GM12878 (cell line): ENCODE measurements around the gene CCL20. TPM values are rescaled to one million over a fixed set of nuclear protein-coding genes. Genes with fewer than 3 reads are reported as not detected.
A peak's percentile ranks its signal among the peaks of the same experiment; 100 is the strongest.

Experiments
- ATAC-seq: fragments of 200-7000 bp; cut with Tn5 transposase; 3 replicates; pipeline ENCODE4 v1.9.1; 2020; ENCODE audit warnings: mild to moderate bottlenecking, moderate library complexity
- BruUV-seq: library from RNA; stranded (reverse); fragments of 400-500 nt; replicated peaks from 2 replicates; lab custom pipeline; 2021; lab: Mats Ljungman, UMichigan
- CTCF ChIA-PET: fragments of 300-600 bp; sonication (Branson Sonifier 250); formaldehyde crosslinking; extraction: SDS; loops from one replicate; lab custom pipeline; 2021; ENCODE audit warnings: inconsistent platforms; lab: Yijun Ruan, JAX
- POLR2A ChIA-PET: fragments of 350-600 bp; formaldehyde crosslinking; extraction: SDS; loops from one replicate; lab custom pipeline; 2021; ENCODE audit warnings: inconsistent platforms; lab: Charles Lee
- RAD21 ChIA-PET: fragments of 300-600 bp; sonication (Branson Sonifier 250); formaldehyde crosslinking; loops from one replicate; lab custom pipeline; 2023; ENCODE audit warnings: antibody characterized with exemption; ENCODE audit not compliant: unreplicated experiment; lab: Charles Lee
- SMC1A ChIA-PET: fragments of 300-600 bp; sonication (Branson Sonifier 250); formaldehyde crosslinking; loops from one replicate; lab custom pipeline; 2023; ENCODE audit not compliant: unreplicated experiment, uncharacterized antibody; lab: Charles Lee
- DNase-seq: peaks from one replicate; pipeline ENCODE4 v3.0.0-alpha.2; 2011; ENCODE audit warnings: low read depth, low spot score
- FAIRE-seq: peaks from 3 replicates; lab custom pipeline; 2011; peaks lifted over from hg19 to GRCh38; lab: Jason Lieb, UNC
- H2AFZ ChIP-seq: 2 replicates; pipeline ENCODE4 v1.6.0; 2011; ENCODE audit warnings: low read depth, low read length, control low read depth; ENCODE audit not compliant: control insufficient read depth
- H3K27ac ChIP-seq: 2 replicates; pipeline ENCODE4 v1.5.1; 2011; ENCODE audit warnings: control low read depth; ENCODE audit not compliant: control insufficient read depth, insufficient read depth
- H3K27me3 ChIP-seq, 2 experiments: replicated peaks in 1 of 2; 2 replicates each; pipeline versions ENCODE4 v1.6.0 to v1.6.1; 2011; ENCODE audit warnings: low read length in 1 of 2; ENCODE audit not compliant: control insufficient read depth in 2 of 2, insufficient read depth in 2 of 2
- H3K36me3 ChIP-seq, 2 experiments: 2 replicates each; pipeline ENCODE4 v1.5.1; 2011; ENCODE audit warnings: low read length in 1 of 2; ENCODE audit not compliant: control insufficient read depth in 2 of 2, insufficient read depth in 2 of 2
- H3K4me1 ChIP-seq: 2 replicates; pipeline ENCODE4 v1.6.1; 2011; ENCODE audit warnings: mild to moderate bottlenecking, low read length, moderate library complexity, mixed read lengths; ENCODE audit not compliant: control insufficient read depth, insufficient read depth
- H3K4me2 ChIP-seq: 2 replicates; pipeline ENCODE4 v1.6.0; 2011; ENCODE audit warnings: control low read depth; ENCODE audit not compliant: control insufficient read depth, insufficient read depth
- H3K4me3 ChIP-seq: fragments of 200-600 bp; sonication (generic); 2 replicates; pipeline ENCODE4 v1.5.1; 2016
- H3K79me2 ChIP-seq: 2 replicates; pipeline ENCODE4 v1.6.0; 2011; ENCODE audit warnings: low read length; ENCODE audit not compliant: control insufficient read depth, insufficient read depth
- H3K9ac ChIP-seq: 2 replicates; pipeline ENCODE4 v1.8.0; 2011; ENCODE audit warnings: low read length, control low read depth, mixed read lengths; ENCODE audit not compliant: control insufficient read depth, insufficient read depth
- H3K9me3 ChIP-seq: replicated peaks from 3 replicates; pipeline ENCODE4 v1.5.1; 2011; ENCODE audit warnings: mild to moderate bottlenecking, low read length; ENCODE audit not compliant: control insufficient read depth, insufficient read depth
- H4K20me1 ChIP-seq: 2 replicates; pipeline ENCODE4 v1.6.0; 2011; ENCODE audit not compliant: control insufficient read depth, insufficient read depth
- BHLHE40 ChIP-seq, 2 experiments: fragments of 450-650 bp in 1 of 2; IDR thresholded peaks; 2 replicates each; pipeline ENCODE4 v1.6.1; 2011 to 2017; ENCODE audit warnings: low read depth in 2 of 2, borderline replicate concordance in 1 of 2, improper control_type of control experiment in 1 of 2, low read length in 1 of 2, mild to moderate bottlenecking in 1 of 2
- DPF2 ChIP-seq: fragments of 450-650 bp; IDR thresholded peaks from 2 replicates; pipeline ENCODE4 v1.6.1; 2017; ENCODE audit warnings: mild to moderate bottlenecking
- IKZF1 ChIP-seq: fragments of 450-650 bp; conservative IDR thresholded peaks from 2 replicates; pipeline ENCODE4 v1.6.1; 2017; ENCODE audit warnings: antibody characterized with exemption, mild to moderate bottlenecking
- KAT2A ChIP-seq: conservative IDR thresholded peaks from 2 replicates; pipeline ENCODE4 v1.6.1; 2011; ENCODE audit warnings: low read depth, low read length; ENCODE audit not compliant: control insufficient read depth
- MEF2B ChIP-seq: fragments of 450-650 bp; IDR thresholded peaks from 2 replicates; pipeline ENCODE4 v1.6.1; 2018; ENCODE audit warnings: mild to moderate bottlenecking, moderate library complexity; ENCODE audit not compliant: partially characterized antibody, poor library complexity, severe bottlenecking
- NFYB ChIP-seq: IDR thresholded peaks from 2 replicates; pipeline ENCODE4 v1.6.1; 2011; ENCODE audit warnings: low read depth, mild to moderate bottlenecking, low read length, improper control_type of control experiment, moderate library complexity; ENCODE audit not compliant: insufficient read depth
- POU2F2 ChIP-seq: IDR thresholded peaks from 3 replicates; pipeline ENCODE4 v1.6.1; 2011; ENCODE audit warnings: low read depth, mild to moderate bottlenecking, low read length, borderline replicate concordance
- SPI1 ChIP-seq: IDR thresholded peaks from 2 replicates; pipeline ENCODE4 v1.6.1; 2011; ENCODE audit warnings: low read depth, mild to moderate bottlenecking, low read length, moderate library complexity, borderline replicate concordance; ENCODE audit not compliant: insufficient read depth
- WGBS: methylation state at CpG from one replicate; pipeline ENCODE4 v1.1.6; 2016; ENCODE audit warnings: low lambda C conversion rate; ENCODE audit not compliant: insufficient replicate concordance, insufficient coverage; ENCODE audit errors: missing lambda C conversion rate; 5-methylcytosine and 5-hydroxymethylcytosine counted together
- in situ Hi-C: fragments of 300-500 bp; cut with MboI; formaldehyde crosslinking; loops from 9 replicates; pipeline ENCODE4 v1.14.3; 2018; ENCODE audit warnings: mixed read lengths
- intact Hi-C: fragments of 100-400 bp; cut with micrococcal nuclease; formaldehyde crosslinking; loops from one replicate; pipeline ENCODE4 v1.14.2; 2022; ENCODE audit not compliant: unreplicated experiment
- polyA plus RNA-seq, 11 experiments: library from polyadenylated mRNA; depleted of rRNA in 4 of 11; unstranded in 6 of 11; stranded (reverse) in 5 of 11; fragments of >200 nt; fragmentation: Nextera tagmentation in 4 of 11; fragmentation: Illumina TruSeq in 1 of 11; extraction: Ambion mirVana in 4 of 11; extraction: Trizol in 1 of 11; gene quantifications; 1 replicate in 1 of 11; 2 replicates in 10 of 11; pipeline versions ENCODE4 v1.2.1 to v1.2.3, GENCODE V29; 2011 to 2016; ENCODE audit warnings: inconsistent platforms in 2 of 11, missing spikeins in 2 of 11, low read depth in 1 of 11
- total RNA-seq, 4 experiments: library from RNA; depleted of rRNA in 3 of 4; stranded (reverse); fragments of >200 nt in 3 of 4; fragmentation: Illumina TruSeq in 1 of 4; extraction: Trizol in 1 of 4; gene quantifications; 2 replicates each; pipeline versions ENCODE4 v1.2.1 to v1.2.3, GENCODE V29; 2013 to 2021
- TF ChIP-seq, protein P1 (sequence below): IDR thresholded peaks from 2 replicates; pipeline ENCODE4 v1.6.1; 2012; ENCODE audit warnings: low read length, inconsistent platforms
- TF ChIP-seq, protein P2 (sequence below): fragments of 450-650 bp; IDR thresholded peaks from 2 replicates; pipeline ENCODE4 v1.6.1; 2017; ENCODE audit warnings: mild to moderate bottlenecking, moderate library complexity

Gene CCL20
- total and polyA plus RNA-seq, 10 of the 15 experiments (the other 5 are each of a cell fraction or from before 2014, with no cell fraction given) = 5.5 to 35.7 (median 15.6) TPM

DNA sequence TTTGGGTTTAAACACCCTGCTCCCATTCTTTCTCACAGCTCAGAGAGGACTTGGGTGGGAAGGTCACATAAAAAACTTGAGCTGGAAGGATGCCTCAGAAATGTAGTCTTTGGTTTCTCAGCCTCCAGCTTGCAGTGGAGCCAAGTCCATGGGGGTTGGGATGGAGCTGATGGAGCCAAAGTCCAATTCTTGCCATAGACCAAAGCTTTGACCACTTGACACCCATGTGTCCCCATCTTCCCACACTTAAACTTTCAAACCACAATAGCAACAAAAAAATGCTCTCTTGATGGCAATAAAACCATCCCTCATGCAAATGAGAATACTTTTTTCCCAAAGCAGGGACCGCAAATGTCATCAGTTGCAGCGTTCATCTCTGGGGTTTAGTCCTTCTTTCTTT lies 43.1 kb downstream of the CCL20 start (continued):
- TF ChIP-seq, protein P1, sequence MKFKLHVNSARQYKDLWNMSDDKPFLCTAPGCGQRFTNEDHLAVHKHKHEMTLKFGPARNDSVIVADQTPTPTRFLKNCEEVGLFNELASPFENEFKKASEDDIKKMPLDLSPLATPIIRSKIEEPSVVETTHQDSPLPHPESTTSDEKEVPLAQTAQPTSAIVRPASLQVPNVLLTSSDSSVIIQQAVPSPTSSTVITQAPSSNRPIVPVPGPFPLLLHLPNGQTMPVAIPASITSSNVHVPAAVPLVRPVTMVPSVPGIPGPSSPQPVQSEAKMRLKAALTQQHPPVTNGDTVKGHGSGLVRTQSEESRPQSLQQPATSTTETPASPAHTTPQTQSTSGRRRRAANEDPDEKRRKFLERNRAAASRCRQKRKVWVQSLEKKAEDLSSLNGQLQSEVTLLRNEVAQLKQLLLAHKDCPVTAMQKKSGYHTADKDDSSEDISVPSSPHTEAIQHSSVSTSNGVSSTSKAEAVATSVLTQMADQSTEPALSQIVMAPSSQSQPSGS = peak; percentile 38; the same call in 1 of the 2 replicates
- 0 out of 3 replicates have a peak, but pooled peaks have one; percentile 39 for TF ChIP-seq POU2F2
- TF ChIP-seq DPF2 = 0 out of 2 replicates have a peak, but pooled peaks have one; percentile 55
- no peak for TF ChIP-seq BHLHE40 (IDR thresholded peaks at IDR 0.05; ENCODE audit: borderline replicate concordance in 1 of 2, low read depth in 2 of 2, low read length in 1 of 2)
- TF ChIP-seq NFYB = no peak
- TF ChIP-seq, all 136 proteins: peak for 9

DNA sequence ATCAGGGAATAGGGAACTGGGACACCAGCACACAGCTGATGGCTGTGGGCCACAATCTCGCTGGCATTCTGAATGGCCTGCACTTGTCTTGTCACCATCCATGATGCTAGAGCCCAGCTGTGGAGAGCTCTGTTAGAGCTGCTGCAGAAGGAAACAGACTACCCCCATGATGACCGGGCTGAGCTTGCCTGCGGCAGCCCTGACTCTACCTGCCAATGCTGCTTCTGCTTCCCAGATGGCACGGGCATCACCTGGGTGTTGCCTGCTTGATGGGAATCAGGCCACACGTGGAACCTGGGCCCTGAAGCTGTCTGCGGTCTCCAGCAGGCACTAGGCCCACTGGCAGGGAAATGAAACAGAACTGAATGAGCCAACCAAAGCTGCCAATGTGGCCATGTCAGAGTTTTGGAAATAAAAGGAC lies 46.6 kb downstream of the CCL20 start:
- Histone ChIP-seq H3K4me3 (no peak overlapping the region), H3K36me3 (no peaks in the 10 kb centered on the region), H4K20me1 (no peaks in the 10 kb centered on the region), H3K4me1 (no peaks in the 10 kb centered on the region), H3K27ac (no peak overlapping the region), H2AFZ (no peak overlapping the region), H3K9me3 (no peaks in the 10 kb centered on the region; the same call in 2 of the 3 replicates), H3K4me2 (no peak overlapping the region), H3K9ac (no peak overlapping the region), H3K79me2 (no peaks in the 10 kb centered on the region), H3K27me3 (no peaks in the 10 kb centered on the region)
- ATAC-seq (peak; percentile 11; the same call in 2 of the 3 replicates), FAIRE-seq (no peak), DNase-seq (no peak)
- BruUV-seq = no TSS peak
- ChIA-PET RAD21 (interaction anchor here (0.8 to 5.8 kb wide), 18 partner anchors 13 to 454 kb away, joined by 3 to 92 read pairs (median 4); partner anchors contain the start of gene CCL20), SMC1A (interaction anchor here (0.9 to 6.6 kb wide), 21 partner anchors 9 to 455 kb away, joined by 3 to 133 read pairs (median 7); partner anchors contain the start of gene CCL20), CTCF (interaction anchor here (0.8 to 6.4 kb wide), 25 partner anchors 9 to 454 kb away, joined by 3 to 387 read pairs (median 9); partner anchors contain the start of gene CCL20), POLR2A (interaction anchor here (0.8 to 2.5 kb wide), 5 partner anchors 76 to 380 kb away, joined by 3 to 8 read pairs (median 3); no protein-coding TSS in a partner anchor)
- WGBS = 51% methylated on average over 6 of the region's 6 CpGs
- TF ChIP-seq KAT2A (no peak), IKZF1 (0 out of 2 replicates have a peak, but pooled peaks have one; percentile 30), MEF2B (no peak), SPI1 (peak; percentile 36; the same call in 1 of the 2 replicates)
- TF ChIP-seq, protein P2, sequence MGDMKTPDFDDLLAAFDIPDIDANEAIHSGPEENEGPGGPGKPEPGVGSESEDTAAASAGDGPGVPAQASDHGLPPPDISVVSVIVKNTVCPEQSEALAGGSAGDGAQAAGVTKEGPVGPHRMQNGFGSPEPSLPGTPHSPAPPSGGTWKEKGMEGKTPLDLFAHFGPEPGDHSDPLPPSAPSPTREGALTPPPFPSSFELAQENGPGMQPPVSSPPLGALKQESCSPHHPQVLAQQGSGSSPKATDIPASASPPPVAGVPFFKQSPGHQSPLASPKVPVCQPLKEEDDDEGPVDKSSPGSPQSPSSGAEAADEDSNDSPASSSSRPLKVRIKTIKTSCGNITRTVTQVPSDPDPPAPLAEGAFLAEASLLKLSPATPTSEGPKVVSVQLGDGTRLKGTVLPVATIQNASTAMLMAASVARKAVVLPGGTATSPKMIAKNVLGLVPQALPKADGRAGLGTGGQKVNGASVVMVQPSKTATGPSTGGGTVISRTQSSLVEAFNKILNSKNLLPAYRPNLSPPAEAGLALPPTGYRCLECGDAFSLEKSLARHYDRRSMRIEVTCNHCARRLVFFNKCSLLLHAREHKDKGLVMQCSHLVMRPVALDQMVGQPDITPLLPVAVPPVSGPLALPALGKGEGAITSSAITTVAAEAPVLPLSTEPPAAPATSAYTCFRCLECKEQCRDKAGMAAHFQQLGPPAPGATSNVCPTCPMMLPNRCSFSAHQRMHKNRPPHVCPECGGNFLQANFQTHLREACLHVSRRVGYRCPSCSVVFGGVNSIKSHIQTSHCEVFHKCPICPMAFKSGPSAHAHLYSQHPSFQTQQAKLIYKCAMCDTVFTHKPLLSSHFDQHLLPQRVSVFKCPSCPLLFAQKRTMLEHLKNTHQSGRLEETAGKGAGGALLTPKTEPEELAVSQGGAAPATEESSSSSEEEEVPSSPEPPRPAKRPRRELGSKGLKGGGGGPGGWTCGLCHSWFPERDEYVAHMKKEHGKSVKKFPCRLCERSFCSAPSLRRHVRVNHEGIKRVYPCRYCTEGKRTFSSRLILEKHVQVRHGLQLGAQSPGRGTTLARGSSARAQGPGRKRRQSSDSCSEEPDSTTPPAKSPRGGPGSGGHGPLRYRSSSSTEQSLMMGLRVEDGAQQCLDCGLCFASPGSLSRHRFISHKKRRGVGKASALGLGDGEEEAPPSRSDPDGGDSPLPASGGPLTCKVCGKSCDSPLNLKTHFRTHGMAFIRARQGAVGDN = 0 out of 2 replicates have a peak, but pooled peaks have one; percentile 24
- intact Hi-C loops = loop anchor here (5.0 kb wide), 1 partner anchor 48 kb away; the partner anchor contains the start of gene CCL20
- in situ Hi-C loops = no loop called here
